Hepatocyte (in vitro differentiated cells): ENCODE data around the gene STIP1. TPM values are rescaled to one million over a fixed set of nuclear protein-coding genes. Genes with fewer than 3 reads are reported as not detected.

Experiments
- DNase-seq: peaks from one replicate; pipeline ENCODE4 v3.0.0-alpha.2; 2016; ENCODE audit warnings: low spot score
- H2AFZ ChIP-seq: fragments of 200-600 bp; sonication (generic); 2 replicates; pipeline ENCODE4 v1.6.0; 2016; ENCODE audit warnings: antibody characterized with exemption, mild to moderate bottlenecking
- H3K27ac ChIP-seq: fragments of 200-600 bp; sonication (generic); 2 replicates; pipeline ENCODE4 v1.5.1; 2016; ENCODE audit warnings: mild to moderate bottlenecking
- H3K27me3 ChIP-seq: fragments of 200-600 bp; sonication (generic); 2 replicates; pipeline ENCODE4 v1.6.1; 2016
- H3K36me3 ChIP-seq: fragments of 200-600 bp; sonication (generic); replicated peaks from 2 replicates; pipeline ENCODE4 v1.5.1; 2016; ENCODE audit warnings: low read depth; ENCODE audit not compliant: insufficient read depth
- H3K4me1 ChIP-seq: fragments of 200-600 bp; sonication (generic); 2 replicates; pipeline ENCODE4 v1.5.1; 2016; ENCODE audit warnings: mild to moderate bottlenecking, moderate library complexity; ENCODE audit not compliant: insufficient read depth
- H3K4me2 ChIP-seq: fragments of 200-600 bp; sonication (generic); 2 replicates; pipeline ENCODE4 v1.6.0; 2016
- H3K4me3 ChIP-seq: fragments of 200-600 bp; sonication (generic); 2 replicates; pipeline ENCODE4 v1.5.1; 2016; ENCODE audit warnings: mild to moderate bottlenecking
- H3K79me2 ChIP-seq: fragments of 200-600 bp; sonication (generic); 2 replicates; pipeline ENCODE4 v1.6.0; 2017; ENCODE audit warnings: mild to moderate bottlenecking
- H3K9me2 ChIP-seq: fragments of 200-600 bp; sonication (generic); replicated peaks from 2 replicates; pipeline ENCODE4 v1.6.0; 2017; ENCODE audit warnings: mild to moderate bottlenecking; ENCODE audit not compliant: insufficient read depth
- H3K9me3 ChIP-seq: fragments of 200-600 bp; sonication (generic); 2 replicates; pipeline ENCODE4 v1.5.1; 2016; ENCODE audit warnings: low read depth, mild to moderate bottlenecking
- H4K20me1 ChIP-seq: fragments of 200-600 bp; sonication (generic); 2 replicates; pipeline ENCODE4 v1.6.0; 2016; ENCODE audit warnings: mild to moderate bottlenecking; ENCODE audit not compliant: insufficient read depth, poor library complexity, severe bottlenecking
- CTCF ChIP-seq: fragments of 200-600 bp; sonication (generic); IDR thresholded peaks from 2 replicates; pipeline ENCODE4 v1.5.1; 2016; ENCODE audit warnings: antibody characterized with exemption, mild to moderate bottlenecking; ENCODE audit not compliant: poor library complexity
- EZH2 ChIP-seq: fragments of 200-600 bp; sonication (generic); IDR thresholded peaks from 2 replicates; pipeline ENCODE4 v1.6.1; 2016; ENCODE audit warnings: antibody characterized with exemption, mild to moderate bottlenecking, borderline replicate concordance
- EZH2phosphoT487 ChIP-seq: fragments of 200-600 bp; sonication (generic); IDR thresholded peaks from one replicate; pipeline ENCODE4 v1.6.1; 2018; ENCODE audit warnings: antibody characterized with exemption, mild to moderate bottlenecking, low read depth, moderate library complexity; ENCODE audit not compliant: unreplicated experiment, severe bottlenecking
- WGBS: methylation state at CpG from one replicate; pipeline ENCODE4 v1.1.6; 2016; ENCODE audit warnings: low lambda C conversion rate; ENCODE audit errors: missing lambda C conversion rate; 5-methylcytosine and 5-hydroxymethylcytosine counted together
- polyA plus RNA-seq: library from polyadenylated mRNA; unstranded; fragments of >200 nt; fragmentation: Nextera tagmentation; extraction: Ambion mirVana; gene quantifications from 2 replicates; pipeline ENCODE4 v1.2.1, GENCODE V29; 2016
- total RNA-seq: library from RNA; depleted of rRNA; stranded (reverse); fragments of >200 nt; gene quantifications from 2 replicates; pipeline ENCODE4 v1.2.3, GENCODE V29; 2014

STIP1 gene
- total and polyA plus RNA-seq, 2 experiments from 2014 or later: 113 to 131 TPM

- no peaks in the 10 kb centered on the region for H3K27me3 ChIP-seq
- H2AFZ ChIP-seq: peak overlapping the region; percentile 6
- no peaks in the 10 kb centered on the region for H3K36me3 ChIP-seq
- H3K4me3 ChIP-seq: peak overlapping the region; percentile 16
- peaks cover 18% of the 10 kb centered on the region for H4K20me1 ChIP-seq
- H3K27ac ChIP-seq: peak overlapping the region; percentile 80
- no peaks in the 10 kb centered on the region for H3K9me2 ChIP-seq
- no peak for TF ChIP-seq EZH2phosphoT487
- peak; percentile 40 for TF ChIP-seq CTCF
- H3K4me1 ChIP-seq: peaks cover 30% of the 10 kb centered on the region
- peaks cover 18% of the 10 kb centered on the region for H3K79me2 ChIP-seq
- no peaks in the 10 kb centered on the region for H3K9me3 ChIP-seq
- peak overlapping the region; percentile 83 for H3K4me2 ChIP-seq
- whole genome bisulfite sequencing: under 1% methylated on average over 50 of the region's 52 CpGs
- DNase-seq: peak; percentile 92
Observed at GRCh38 chr11:64185175-64185692, 737 bp upstream of the STIP1 start.

- H4K20me1 ChIP-seq: peaks cover 32% of the 10 kb centered on the region
- H3K36me3 ChIP-seq: no peaks in the 10 kb centered on the region
- H3K9me3 ChIP-seq: no peaks in the 10 kb centered on the region
- peak; percentile 47 for DNase-seq
- H3K4me1 ChIP-seq: peaks cover 19% of the 10 kb centered on the region
- no peak overlapping the region for H3K4me2 ChIP-seq
- no peaks in the 10 kb centered on the region for H3K9me2 ChIP-seq
- H3K79me2 ChIP-seq: peaks cover 18% of the 10 kb centered on the region
- TF ChIP-seq CTCF: no peak
- no peak for TF ChIP-seq EZH2
- TF ChIP-seq EZH2phosphoT487: no peak
- no peaks in the 10 kb centered on the region for H3K27me3 ChIP-seq
- H3K27ac ChIP-seq: no peak overlapping the region
- no peak overlapping the region for H2AFZ ChIP-seq
- no peak overlapping the region for H3K4me3 ChIP-seq
- 3% methylated on average over 21 of the region's 48 CpGs for WGBS
Observed at GRCh38 chr11:64186492-64187165, 658 bp downstream of the STIP1 start.

- H3K9me2 ChIP-seq: no peaks in the 10 kb centered on the region
- H3K9me3 ChIP-seq: no peaks in the 10 kb centered on the region
- H3K4me3 ChIP-seq: no peak overlapping the region
- no peak overlapping the region for H3K4me2 ChIP-seq
- DNase-seq: no peak
- no peak overlapping the region for H2AFZ ChIP-seq
- WGBS: 99% methylated on average over 5 of the region's 5 CpGs
- H3K27me3 ChIP-seq: no peaks in the 10 kb centered on the region
- H3K4me1 ChIP-seq: peaks cover 8% of the 10 kb centered on the region
- no peaks in the 10 kb centered on the region for H3K36me3 ChIP-seq
- TF ChIP-seq EZH2phosphoT487: no peak
- no peak for TF ChIP-seq EZH2
- no peak for TF ChIP-seq CTCF
- no peak overlapping the region for H3K27ac ChIP-seq
- peaks cover 7% of the 10 kb centered on the region for H3K79me2 ChIP-seq
- H4K20me1 ChIP-seq: peaks cover 39% of the 10 kb centered on the region
Observed at GRCh38 chr11:64192434-64192833, 6.5 kb downstream of the STIP1 start.
